Urinary bladder (tissue), 4 donors: Measurements from ENCODE around the gene MYB. TPM values are rescaled to one million over a fixed set of nuclear protein-coding genes. Genes with fewer than 3 reads are reported as not detected.

ENCODE experiments used
- DNase-seq: peaks from one replicate; pipeline ENCODE4 v3.0.0-alpha.2; 2015; ENCODE audit errors: extremely low spot score
- H3K27ac ChIP-seq: one replicate; pipeline ENCODE4 v1.5.1; 2013; ENCODE audit warnings: low read depth, mild to moderate bottlenecking, moderate library complexity
- H3K36me3 ChIP-seq: one replicate; pipeline ENCODE4 v1.6.1; 2013; ENCODE audit warnings: mild to moderate bottlenecking, moderate library complexity; ENCODE audit not compliant: insufficient read depth
- H3K4me1 ChIP-seq: one replicate; pipeline ENCODE4 v1.6.1; 2013; ENCODE audit warnings: mild to moderate bottlenecking, moderate library complexity; ENCODE audit not compliant: insufficient read depth
- H3K4me3 ChIP-seq: one replicate; pipeline ENCODE4 v1.5.1; 2013; ENCODE audit warnings: low read depth, low read length
- WGBS: extraction: QIAGEN DNeasy Blood & Tissue Kit; methylation state at CpG from one replicate; pipeline ENCODE4 v1.1.7; 2013; 5-methylcytosine and 5-hydroxymethylcytosine counted together
- polyA plus RNA-seq: library from polyadenylated mRNA; stranded (reverse); fragments of 200-250 nt; gene quantifications from one replicate; pipeline ENCODE4 v1.2.3, GENCODE V29; 2013
- total RNA-seq: library from RNA; depleted of rRNA; stranded (reverse); fragments of >200 nt; gene quantifications from one replicate; pipeline ENCODE4 v1.2.3, GENCODE V29; 2014
- donor health status: healthy with polysubstance abuse.
- donor health status: healthy.

The MYB gene
- total and polyA plus RNA-seq, 2 donors, result 0.18 to 2.1 TPM

- Histone ChIP-seq H3K27ac (no peak overlapping the region), H3K4me3 (no peak overlapping the region), H3K4me1 (no peaks in the 10 kb centered on the region), H3K36me3 (no peaks in the 10 kb centered on the region)
- 83% methylated on average over 2 of the region's 2 CpGs for WGBS
- no peak for DNase-seq
These were observed 30.2 kb downstream of the MYB start for GRCh38 chr6:135211306-135211702.

DNA sequence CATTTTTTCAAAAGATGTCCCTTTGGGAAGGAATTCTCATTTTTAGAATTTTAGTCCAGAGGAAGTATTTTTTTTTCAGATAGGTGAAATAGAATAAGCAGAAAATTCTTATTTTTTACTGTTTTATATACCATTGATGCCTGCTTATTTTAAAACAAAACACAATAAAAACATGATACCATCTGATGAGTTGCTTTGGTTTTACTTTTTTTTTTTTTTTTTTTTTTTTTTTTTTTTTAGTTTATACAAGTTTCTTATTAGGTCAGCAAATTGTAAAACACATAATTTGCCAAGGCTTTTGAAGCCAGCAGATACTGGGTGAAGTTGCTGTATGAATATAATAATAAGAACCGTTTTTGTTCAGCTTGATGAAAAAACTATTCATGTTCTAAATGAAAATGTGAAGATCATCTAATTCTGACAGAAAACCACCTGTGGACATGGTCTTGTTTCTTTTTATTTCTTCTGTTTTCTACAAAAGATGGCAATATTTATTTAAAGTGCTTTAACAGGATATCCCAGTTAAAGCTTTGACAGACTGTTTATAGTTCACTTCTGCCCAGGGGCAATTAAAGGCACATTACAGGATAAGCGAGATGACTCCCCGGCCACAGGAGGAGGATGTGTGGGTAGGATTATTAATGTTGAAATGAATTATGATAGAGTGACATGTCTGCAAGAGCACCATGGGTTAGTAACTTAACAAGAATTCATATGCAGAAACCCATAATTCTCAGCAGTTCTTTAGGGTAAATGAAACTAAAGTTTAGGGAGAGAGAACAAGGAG, 31.1 kb downstream of the MYB start:
- 22% methylated on average over 3 of the region's 3 CpGs for WGBS
- no peak for DNase-seq
- Histone ChIP-seq H3K36me3 (no peaks in the 10 kb centered on the region), H3K4me3 (no peak overlapping the region), H3K27ac (no peak overlapping the region), H3K4me1 (no peaks in the 10 kb centered on the region)

DNA sequence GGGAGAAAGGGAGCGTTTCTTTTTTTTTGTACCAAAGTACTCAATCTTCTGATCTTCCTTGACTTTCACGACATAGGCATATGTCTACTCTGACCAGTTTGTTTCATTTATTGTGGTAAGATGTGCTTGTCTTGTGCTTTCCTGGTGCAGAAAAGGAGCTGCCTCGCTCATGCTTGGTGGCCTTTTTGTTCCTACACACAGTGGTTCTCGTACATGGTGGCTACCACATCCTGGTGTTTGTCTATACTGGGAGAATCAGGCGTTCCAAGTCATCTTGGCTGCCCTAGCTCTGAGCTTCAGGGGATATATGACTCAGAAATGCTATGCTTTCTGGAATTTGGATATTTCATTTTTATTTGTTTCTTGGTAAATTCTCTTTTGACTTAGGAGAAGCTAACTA, 31.8 kb downstream of the MYB start:
- H3K4me1 ChIP-seq, result no peaks in the 10 kb centered on the region
- H3K4me3 ChIP-seq, result no peak overlapping the region
- no peak for DNase-seq
- 64% methylated on average over 5 of the region's 5 CpGs for WGBS
- H3K36me3 ChIP-seq, result no peaks in the 10 kb centered on the region
- H3K27ac ChIP-seq, result no peak overlapping the region

GRCh38 chr6:135213616-135214015, 32.5 kb downstream of the MYB start:
- Histone ChIP-seq H3K4me1 (no peaks in the 10 kb centered on the region), H3K27ac (no peak overlapping the region), H3K36me3 (no peaks in the 10 kb centered on the region), H3K4me3 (no peak overlapping the region)
- 70% methylated on average over 4 of the region's 4 CpGs for WGBS
- no peak for DNase-seq

- no peaks in the 10 kb centered on the region for H3K4me1 ChIP-seq
- no peak overlapping the region for H3K27ac ChIP-seq
- no peak for DNase-seq
- no peak overlapping the region for H3K4me3 ChIP-seq
- H3K36me3 ChIP-seq, result no peaks in the 10 kb centered on the region
- WGBS, result 61% methylated on average over 3 of the region's 3 CpGs
These were observed 34.1 kb downstream of the MYB start for GRCh38 chr6:135215160-135215559.

DNA sequence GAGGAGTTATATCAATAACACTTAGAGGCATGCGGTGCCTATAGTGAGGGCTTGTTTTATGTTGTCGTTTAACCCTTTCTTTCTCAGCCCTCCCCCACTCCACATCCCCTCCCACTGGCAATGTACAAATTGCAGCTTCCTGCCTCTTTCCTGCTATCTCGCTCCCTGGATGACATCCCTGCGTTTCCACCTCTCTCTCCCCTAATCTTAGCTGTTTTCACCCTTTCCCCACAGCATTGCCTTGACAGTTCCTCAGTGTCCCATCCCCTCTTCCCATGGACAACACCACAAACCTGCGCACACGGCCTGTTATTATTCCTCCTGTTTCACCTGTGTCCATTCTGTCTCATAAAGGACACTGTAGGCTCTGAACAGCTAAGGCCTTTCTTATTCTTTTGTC, 34.5 kb downstream of the MYB start:
- H3K4me3 ChIP-seq, result no peak overlapping the region
- H3K36me3 ChIP-seq, result no peaks in the 10 kb centered on the region
- H3K27ac ChIP-seq, result no peak overlapping the region
- WGBS, result 66% methylated on average over 6 of the region's 6 CpGs
- H3K4me1 ChIP-seq, result no peaks in the 10 kb centered on the region
- DNase-seq, result no peak

DNA sequence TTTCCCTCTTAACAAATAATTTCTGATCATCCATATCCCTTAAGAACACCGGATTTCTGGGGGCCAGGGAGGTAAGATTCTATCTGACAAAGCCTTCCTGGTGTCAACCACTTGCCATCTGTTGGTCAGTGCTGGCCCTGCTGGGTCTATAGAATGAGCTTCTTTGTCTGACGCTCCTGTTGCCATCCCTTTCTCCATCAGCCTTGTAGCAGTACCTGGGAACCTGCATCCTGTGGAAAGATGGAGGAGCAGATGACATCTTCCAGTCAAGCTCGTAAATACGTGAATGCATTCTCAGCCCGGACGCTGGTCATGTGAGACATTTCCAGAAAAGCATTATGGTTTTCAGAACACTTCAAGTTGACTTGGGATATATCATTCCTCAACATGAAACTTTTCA, 36.6 kb downstream of the MYB start:
- 88% methylated on average over 6 of the region's 6 CpGs for WGBS
- no peaks in the 10 kb centered on the region for H3K36me3 ChIP-seq
- DNase-seq, result no peak
- H3K4me3 ChIP-seq, result no peak overlapping the region
- H3K4me1 ChIP-seq, result no peaks in the 10 kb centered on the region
- H3K27ac ChIP-seq, result no peak overlapping the region

DNA sequence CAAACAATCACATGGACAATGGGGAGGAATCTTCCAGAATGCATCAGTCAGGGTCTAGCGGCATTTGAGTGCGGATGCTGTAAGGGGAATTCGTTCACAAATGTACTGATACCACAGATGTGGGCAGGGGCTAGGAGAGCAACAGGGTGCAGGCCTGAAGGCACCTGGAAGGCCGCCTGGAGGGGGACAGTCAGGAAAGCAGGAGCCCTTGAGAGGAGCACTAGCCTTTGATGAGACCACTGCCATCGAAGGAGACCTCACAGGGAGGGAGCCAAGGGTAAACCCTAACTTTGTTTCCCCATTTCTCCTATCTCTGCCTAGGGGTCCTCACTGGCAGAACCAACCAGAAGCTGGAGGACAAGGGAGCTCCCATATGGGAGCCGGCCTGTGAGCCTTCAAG, 38.2 kb downstream of the MYB start:
- no peak overlapping the region for H3K27ac ChIP-seq
- H3K4me3 ChIP-seq, result no peak overlapping the region
- 94% methylated on average over 6 of the region's 6 CpGs for WGBS
- no peaks in the 10 kb centered on the region for H3K4me1 ChIP-seq
- no peaks in the 10 kb centered on the region for H3K36me3 ChIP-seq
- no peak for DNase-seq

- WGBS, result 82% methylated on average over 3 of the region's 3 CpGs
- Histone ChIP-seq H3K36me3 (no peaks in the 10 kb centered on the region), H3K4me3 (no peak overlapping the region), H3K4me1 (no peaks in the 10 kb centered on the region), H3K27ac (no peak overlapping the region)
- no peak for DNase-seq
These were observed 39.9 kb downstream of the MYB start for GRCh38 chr6:135221042-135221441.

DNA sequence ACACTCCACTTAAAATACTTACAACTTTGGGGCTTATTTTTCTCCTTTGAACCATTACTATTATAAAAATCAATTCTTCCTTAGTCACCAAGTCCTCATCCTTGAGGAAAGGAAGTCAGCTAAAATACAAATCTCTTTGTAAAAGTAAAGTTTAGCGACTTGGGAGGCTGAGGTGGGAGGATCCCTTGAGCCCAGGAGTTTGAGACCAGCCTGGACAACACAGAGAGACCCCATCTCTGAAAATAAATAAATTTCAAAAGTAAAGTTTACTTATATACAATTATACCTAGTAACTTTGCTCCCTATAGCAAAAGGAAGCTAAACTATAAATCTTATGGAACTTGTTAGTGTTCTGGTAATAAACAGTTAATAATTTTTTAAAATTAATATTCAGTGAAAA, 40.4 kb downstream of the MYB start:
- H3K36me3 ChIP-seq, result no peaks in the 10 kb centered on the region
- H3K4me1 ChIP-seq, result no peaks in the 10 kb centered on the region
- DNase-seq, result no peak
- no peak overlapping the region for H3K27ac ChIP-seq
- no peak overlapping the region for H3K4me3 ChIP-seq
- WGBS, result 85% methylated on average over 1 of the region's 1 CpG

DNA sequence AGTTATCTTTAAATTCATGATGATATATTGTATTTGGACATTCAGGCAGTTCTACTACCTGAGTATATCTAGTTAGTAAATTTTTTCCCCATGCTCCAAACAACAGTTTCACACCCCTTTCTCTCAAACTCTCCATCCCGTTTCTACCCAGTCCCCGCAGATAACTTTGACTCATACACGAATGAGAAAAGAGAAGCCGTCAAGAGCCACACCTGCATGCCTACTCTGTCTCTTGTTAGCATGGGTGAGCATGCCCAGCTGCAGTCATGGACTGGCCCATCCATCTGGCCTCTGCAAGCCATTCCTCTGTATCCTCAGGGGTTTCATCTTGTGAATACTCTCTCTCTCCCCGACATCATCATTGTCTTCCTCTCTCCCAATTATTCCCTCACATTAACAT, 41.5 kb downstream of the MYB start:
- Histone ChIP-seq H3K4me1 (no peaks in the 10 kb centered on the region), H3K4me3 (no peak overlapping the region), H3K36me3 (no peaks in the 10 kb centered on the region), H3K27ac (no peak overlapping the region)
- DNase-seq, result no peak
- 90% methylated on average over 5 of the region's 5 CpGs for whole genome bisulfite sequencing

- H3K27ac ChIP-seq, result no peak overlapping the region
- no peaks in the 10 kb centered on the region for H3K36me3 ChIP-seq
- WGBS, result 51% methylated on average over 6 of the region's 6 CpGs
- no peak overlapping the region for H3K4me3 ChIP-seq
- H3K4me1 ChIP-seq, result no peaks in the 10 kb centered on the region
- no peak for DNase-seq
These were observed 43.0 kb downstream of the MYB start for GRCh38 chr6:135224037-135224647.

GRCh38 chr6:135225911-135226310, 44.8 kb downstream of the MYB start:
- DNase-seq, result no peak
- Histone ChIP-seq H3K4me3 (no peak overlapping the region), H3K36me3 (no peaks in the 10 kb centered on the region), H3K27ac (no peak overlapping the region), H3K4me1 (no peaks in the 10 kb centered on the region)
- WGBS, result 91% methylated on average over 5 of the region's 5 CpGs

GRCh38 chr6:135226537-135226936, 45.4 kb downstream of the MYB start:
- DNase-seq, result no peak

More at GRCh38 chr6:135226537-135226936, 45.4 kb downstream of the MYB start:
- Histone ChIP-seq H3K27ac (no peak overlapping the region), H3K4me1 (no peaks in the 10 kb centered on the region), H3K4me3 (no peak overlapping the region), H3K36me3 (no peaks in the 10 kb centered on the region)
- WGBS, result 72% methylated on average over 1 of the region's 1 CpG
